HepG2 (cell line): Measurements from ENCODE around the gene ACTA2.

Experiments
- ATF6 ChIP-seq: sonication (generic); formaldehyde crosslinking; conservative IDR thresholded peaks from 2 replicates; pipeline ENCODE4 v1.4.0; 2020; ENCODE audit warnings: missing genetic modification reagents
- BCL3 ChIP-seq: sonication (generic); formaldehyde crosslinking; IDR thresholded peaks from 2 replicates; pipeline ENCODE4 v1.5.1; 2020; ENCODE audit warnings: mild to moderate bottlenecking, missing genetic modification reagents, moderate library complexity
- CTCF ChIP-seq: sonication (generic); formaldehyde crosslinking; IDR thresholded peaks from 2 replicates; pipeline ENCODE4 v1.5.0; 2020; ENCODE audit warnings: mild to moderate bottlenecking, missing genetic modification reagents, moderate library complexity
- EP300 ChIP-seq, 3 experiments: sonication (generic) in 1 of 3; formaldehyde crosslinking in 1 of 3; IDR thresholded peaks; 2 replicates each; pipeline versions ENCODE4 v1.5.1 to v1.6.1; 2011 to 2020; ENCODE audit warnings: low read depth in 2 of 3, low read length in 2 of 3, borderline replicate concordance in 1 of 3, improper control_type of control experiment in 1 of 3, mild to moderate bottlenecking in 1 of 3, missing genetic modification reagents in 1 of 3, moderate library complexity in 1 of 3
- EZH2 ChIP-seq: conservative IDR thresholded peaks from 2 replicates; pipeline ENCODE4 v1.6.1; 2012; ENCODE audit warnings: mild to moderate bottlenecking, low read depth, low read length, moderate library complexity
- IRF2 ChIP-seq: IDR thresholded peaks from 2 replicates; pipeline ENCODE4 v1.6.1; 2018; ENCODE audit warnings: missing genetic modification reagents, missing compliant biosample characterization
- JUND ChIP-seq: sonication (generic); formaldehyde crosslinking; IDR thresholded peaks from 2 replicates; pipeline ENCODE4 v1.8.0; 2022; ENCODE audit warnings: mild to moderate bottlenecking, missing genetic modification reagents
- NR2C2 ChIP-seq: sonication (generic); formaldehyde crosslinking; IDR thresholded peaks from 2 replicates; pipeline ENCODE4 v1.4.0; 2020; ENCODE audit warnings: missing genetic modification reagents, mild to moderate bottlenecking, moderate library complexity, borderline replicate concordance
- RCOR2 ChIP-seq: IDR thresholded peaks from 2 replicates; pipeline ENCODE4 v1.6.1; 2016; ENCODE audit warnings: missing biosample characterization, missing genetic modification reagents
- RFX1 ChIP-seq: fragments of 450-650 bp; IDR thresholded peaks from 2 replicates; pipeline ENCODE4 v1.6.1; 2017
- SP1 ChIP-seq, 2 experiments: fragments of 450-650 bp in 1 of 2; sonication (generic) in 1 of 2; formaldehyde crosslinking in 1 of 2; IDR thresholded peaks; 2 replicates each; pipeline versions ENCODE4 v1.4.0 to v1.6.1; 2016 to 2020; ENCODE audit warnings: missing genetic modification reagents in 1 of 2
- SRF ChIP-seq: IDR thresholded peaks from 2 replicates; pipeline ENCODE4 v1.6.1; 2011; ENCODE audit warnings: mild to moderate bottlenecking, low read depth, low read length, moderate library complexity
- ZNF766 ChIP-seq: sonication (generic); formaldehyde crosslinking; IDR thresholded peaks from 2 replicates; pipeline ENCODE4 v1.5.0; 2020; ENCODE audit warnings: missing genetic modification reagents, borderline replicate concordance
- TF ChIP-seq, protein P1 (sequence below): sonication (generic); formaldehyde crosslinking; IDR thresholded peaks from 2 replicates; pipeline ENCODE4 v1.5.0; 2020; ENCODE audit warnings: missing genetic modification reagents

- TF ChIP-seq RFX1 = no peak
- TF ChIP-seq, protein P1, sequence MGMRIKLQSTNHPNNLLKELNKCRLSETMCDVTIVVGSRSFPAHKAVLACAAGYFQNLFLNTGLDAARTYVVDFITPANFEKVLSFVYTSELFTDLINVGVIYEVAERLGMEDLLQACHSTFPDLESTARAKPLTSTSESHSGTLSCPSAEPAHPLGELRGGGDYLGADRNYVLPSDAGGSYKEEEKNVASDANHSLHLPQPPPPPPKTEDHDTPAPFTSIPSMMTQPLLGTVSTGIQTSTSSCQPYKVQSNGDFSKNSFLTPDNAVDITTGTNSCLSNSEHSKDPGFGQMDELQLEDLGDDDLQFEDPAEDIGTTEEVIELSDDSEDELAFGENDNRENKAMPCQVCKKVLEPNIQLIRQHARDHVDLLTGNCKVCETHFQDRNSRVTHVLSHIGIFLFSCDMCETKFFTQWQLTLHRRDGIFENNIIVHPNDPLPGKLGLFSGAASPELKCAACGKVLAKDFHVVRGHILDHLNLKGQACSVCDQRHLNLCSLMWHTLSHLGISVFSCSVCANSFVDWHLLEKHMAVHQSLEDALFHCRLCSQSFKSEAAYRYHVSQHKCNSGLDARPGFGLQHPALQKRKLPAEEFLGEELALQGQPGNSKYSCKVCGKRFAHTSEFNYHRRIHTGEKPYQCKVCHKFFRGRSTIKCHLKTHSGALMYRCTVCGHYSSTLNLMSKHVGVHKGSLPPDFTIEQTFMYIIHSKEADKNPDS (CRISPR knock-in tag) = no peak
- no peak for TF ChIP-seq SRF
- no peak for TF ChIP-seq ZNF766
- TF ChIP-seq JUND (CRISPR knock-in tag) = no peak
- TF ChIP-seq ATF6 = no peak
- TF ChIP-seq NR2C2 (CRISPR knock-in tag) = no peak
- no peak for TF ChIP-seq BCL3 (CRISPR knock-in tag)
- no peak for TF ChIP-seq EZH2
- TF ChIP-seq CTCF = no peak
- TF ChIP-seq SP1 (IDR thresholded peaks at IDR 0.05) = no peak
- no peak for TF ChIP-seq SP1 (CRISPR knock-in tag; IDR thresholded peaks at IDR 0.05)
- TF ChIP-seq IRF2 = no peak
- no peak for TF ChIP-seq RCOR2 (CRISPR knock-in tag)
- TF ChIP-seq EP300 (IDR thresholded peaks at IDR 0.05; ENCODE audit: low read depth in 2 of 2, low read length in 2 of 2) = no peak
- TF ChIP-seq EP300 (CRISPR knock-in tag; IDR thresholded peaks at IDR 0.05; ENCODE audit: borderline replicate concordance) = no peak
These were observed 11.5 kb downstream of the ACTA2 start for GRCh38 chr10:88941026-88941425.
